ENCODE data around the gene COL18A1.

The COL18A1 gene

DNA sequence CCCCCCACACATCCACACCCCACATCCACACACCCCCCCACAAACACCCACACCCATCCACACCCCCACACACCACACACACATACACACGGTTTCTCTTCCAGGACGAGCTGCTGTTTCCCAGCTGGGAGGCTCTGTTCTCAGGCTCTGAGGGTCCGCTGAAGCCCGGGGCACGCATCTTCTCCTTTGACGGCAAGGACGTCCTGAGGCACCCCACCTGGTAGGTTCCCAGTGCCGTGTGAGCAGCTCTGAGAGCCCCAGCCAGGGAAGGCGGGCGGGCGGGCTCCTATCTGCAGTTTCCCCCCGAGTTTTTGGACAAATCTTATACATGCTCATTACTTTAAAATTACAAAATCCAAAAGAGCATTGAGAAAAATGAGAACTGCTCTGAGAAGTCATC, 106.0 kb downstream of the COL18A1 start:
- H3K4me3 ChIP-seq (ENCODE audit: low read depth, low read length), result no peak overlapping the region
- TF ChIP-seq, protein P1, sequence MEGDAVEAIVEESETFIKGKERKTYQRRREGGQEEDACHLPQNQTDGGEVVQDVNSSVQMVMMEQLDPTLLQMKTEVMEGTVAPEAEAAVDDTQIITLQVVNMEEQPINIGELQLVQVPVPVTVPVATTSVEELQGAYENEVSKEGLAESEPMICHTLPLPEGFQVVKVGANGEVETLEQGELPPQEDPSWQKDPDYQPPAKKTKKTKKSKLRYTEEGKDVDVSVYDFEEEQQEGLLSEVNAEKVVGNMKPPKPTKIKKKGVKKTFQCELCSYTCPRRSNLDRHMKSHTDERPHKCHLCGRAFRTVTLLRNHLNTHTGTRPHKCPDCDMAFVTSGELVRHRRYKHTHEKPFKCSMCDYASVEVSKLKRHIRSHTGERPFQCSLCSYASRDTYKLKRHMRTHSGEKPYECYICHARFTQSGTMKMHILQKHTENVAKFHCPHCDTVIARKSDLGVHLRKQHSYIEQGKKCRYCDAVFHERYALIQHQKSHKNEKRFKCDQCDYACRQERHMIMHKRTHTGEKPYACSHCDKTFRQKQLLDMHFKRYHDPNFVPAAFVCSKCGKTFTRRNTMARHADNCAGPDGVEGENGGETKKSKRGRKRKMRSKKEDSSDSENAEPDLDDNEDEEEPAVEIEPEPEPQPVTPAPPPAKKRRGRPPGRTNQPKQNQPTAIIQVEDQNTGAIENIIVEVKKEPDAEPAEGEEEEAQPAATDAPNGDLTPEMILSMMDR (IDR thresholded peaks at IDR 0.05; ENCODE audit: borderline replicate concordance, insufficient read depth, low read depth, low read length), result no peak

- TF ChIP-seq, protein P1 (IDR thresholded peaks at IDR 0.05; ENCODE audit: borderline replicate concordance, insufficient read depth, low read depth, low read length), result no peak
- no peak overlapping the region for H3K4me3 ChIP-seq (ENCODE audit: low read depth, low read length)
These were observed 106.9 kb downstream of the COL18A1 start for GRCh38 chr21:45511661-45512431.

GRCh38 chr21:45512626-45513002, 107.6 kb downstream of the COL18A1 start:
- no peak overlapping the region for H3K4me3 ChIP-seq (ENCODE audit: low read depth, low read length)
- TF ChIP-seq, protein P1 (IDR thresholded peaks at IDR 0.05; ENCODE audit: borderline replicate concordance, insufficient read depth, low read depth, low read length), result no peak

DNA sequence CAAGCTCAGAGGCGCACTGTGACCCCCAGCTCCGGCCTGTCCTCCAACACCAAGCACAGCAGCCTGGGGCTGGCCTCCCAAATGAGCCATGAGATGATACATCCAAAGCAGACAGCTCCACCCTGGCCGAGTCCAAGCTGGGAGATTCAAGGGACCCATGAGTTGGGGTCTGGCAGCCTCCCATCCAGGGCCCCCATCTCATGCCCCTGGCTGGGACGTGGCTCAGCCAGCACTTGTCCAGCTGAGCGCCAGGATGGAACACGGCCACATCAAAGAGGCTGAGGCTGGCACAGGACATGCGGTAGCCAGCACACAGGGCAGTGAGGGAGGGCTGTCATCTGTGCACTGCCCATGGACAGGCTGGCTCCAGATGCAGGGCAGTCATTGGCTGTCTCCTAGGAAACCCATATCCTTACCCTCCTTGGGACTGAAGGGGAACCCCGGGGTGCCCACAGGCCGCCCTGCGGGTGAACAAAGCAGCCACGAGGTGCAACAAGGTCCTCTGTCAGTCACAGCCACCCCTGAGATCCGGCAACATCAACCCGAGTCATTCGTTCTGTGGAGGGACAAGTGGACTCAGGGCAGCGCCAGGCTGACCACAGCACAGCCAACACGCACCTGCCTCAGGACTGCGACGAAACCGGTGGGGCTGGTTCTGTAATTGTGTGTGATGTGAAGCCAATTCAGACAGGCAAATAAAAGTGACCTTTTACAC, 108.2 kb downstream of the COL18A1 start:
- H3K4me3 ChIP-seq (ENCODE audit: low read depth, low read length), result no peak overlapping the region
- TF ChIP-seq, protein P1 (IDR thresholded peaks at IDR 0.05; ENCODE audit: borderline replicate concordance, insufficient read depth, low read depth, low read length), result no peak

GRCh38 chr21:45513741-45514310, 108.9 kb downstream of the COL18A1 start:
- no peak overlapping the region for H3K4me3 ChIP-seq (ENCODE audit: low read depth, low read length)
- TF ChIP-seq, protein P1 (IDR thresholded peaks at IDR 0.05; ENCODE audit: borderline replicate concordance, insufficient read depth, low read depth, low read length), result no peak

DNA sequence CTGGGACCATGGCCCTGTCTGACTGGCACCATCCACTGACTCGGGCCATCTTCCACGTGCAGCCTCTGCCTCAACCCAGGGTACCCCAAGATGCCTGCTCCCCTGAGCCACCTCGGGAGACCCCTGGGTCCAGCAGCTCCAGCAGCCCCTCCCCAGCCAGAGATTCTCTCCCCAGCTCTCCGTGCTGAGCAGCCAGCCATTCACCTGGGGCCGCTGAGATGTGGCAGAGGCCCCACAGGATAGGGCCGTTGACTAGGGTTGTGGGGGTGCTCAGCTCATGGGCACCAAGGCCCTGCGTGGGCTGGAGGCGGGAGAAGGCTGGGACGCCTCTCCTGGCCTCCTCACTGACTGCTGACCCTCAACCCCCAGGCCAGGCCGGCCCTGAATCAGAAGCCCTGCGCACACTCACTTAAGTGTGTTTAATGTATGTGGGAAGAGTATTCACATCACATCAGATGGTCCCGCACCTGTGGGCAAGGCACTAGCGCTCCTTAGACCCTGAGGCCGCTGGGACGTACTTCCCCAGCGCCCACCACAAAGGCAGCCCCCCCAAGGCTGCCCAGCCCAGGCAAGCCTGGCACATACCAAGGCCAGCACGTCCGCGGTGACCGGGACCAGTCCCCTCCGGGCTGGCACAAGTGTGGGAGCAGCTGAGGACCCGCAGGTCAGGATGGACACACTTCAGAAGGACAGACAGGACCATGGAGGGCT, 109.5 kb downstream of the COL18A1 start:
- H3K4me3 ChIP-seq (ENCODE audit: low read depth, low read length), result no peak overlapping the region
- TF ChIP-seq, protein P1 (IDR thresholded peaks at IDR 0.05; ENCODE audit: borderline replicate concordance, insufficient read depth, low read depth, low read length), result no peak
